GM21515 (cell line): Measurements from ENCODE around the gene PLPPR3.
A peak's percentile ranks its signal among the peaks of the same experiment; 100 is the strongest.

ENCODE experiments used
- ATAC-seq: cut with Tn5 transposase; IDR thresholded peaks from one replicate; pipeline ENCODE4 v1.9.1; 2021; ENCODE audit not compliant: unreplicated experiment

The PLPPR3 gene

DNA sequence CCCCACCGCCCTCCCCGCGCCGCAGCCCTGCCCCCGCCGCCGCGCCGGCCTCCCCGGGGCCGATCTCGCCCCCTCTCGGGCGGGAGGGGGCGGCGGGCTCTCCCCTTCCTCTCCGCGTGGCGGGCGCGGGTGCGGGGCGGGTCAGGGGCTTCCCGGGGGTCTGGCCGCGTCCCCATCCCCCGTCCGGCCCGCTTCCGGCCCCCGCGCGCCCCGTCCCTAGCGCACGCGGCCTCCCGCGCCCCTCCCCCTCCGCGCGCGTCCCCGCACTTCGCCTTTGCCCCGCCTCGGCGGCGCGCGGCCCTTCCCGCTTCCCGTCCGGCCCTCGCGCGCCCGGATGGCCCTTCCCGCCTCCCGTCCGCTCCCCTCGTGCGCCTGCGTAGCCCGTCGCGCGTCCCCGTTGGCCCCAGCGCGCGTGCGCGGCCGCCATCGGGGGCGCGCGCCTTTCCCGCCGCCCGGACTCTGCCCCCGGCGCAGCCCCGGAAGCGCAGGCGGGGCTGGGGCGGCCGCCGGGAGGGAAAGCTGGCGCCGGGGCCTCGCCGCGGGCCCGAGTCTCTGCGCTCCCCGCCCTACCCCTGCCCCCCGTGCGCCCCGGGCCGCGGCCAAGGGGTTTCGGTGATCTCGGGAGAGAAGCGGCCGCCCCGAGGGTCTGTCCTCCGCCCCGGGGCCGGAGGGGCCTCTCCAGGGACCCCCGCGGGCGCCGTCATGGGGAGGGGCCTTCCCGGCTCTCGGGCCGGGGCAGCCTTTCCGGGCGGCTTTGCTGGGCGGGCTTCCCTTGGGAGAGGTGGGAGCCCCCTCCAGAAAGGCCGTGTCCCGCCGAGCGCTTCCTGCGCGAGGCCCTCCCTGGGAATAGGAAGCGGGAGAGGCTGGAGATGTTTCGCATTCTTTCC lies 24.0 kb downstream of the PLPPR3 start:
- peak; percentile 40 for ATAC-seq

- ATAC-seq: peak; percentile 73
Observed at GRCh38 chr19:796692-797527, 24.8 kb downstream of the PLPPR3 start, which contains the start of gene PTBP1. Gene PTBP1, plus strand, starts transcription at chr19:797452. Its CDS starts 46 bp downstream, at chr19:797498.

DNA sequence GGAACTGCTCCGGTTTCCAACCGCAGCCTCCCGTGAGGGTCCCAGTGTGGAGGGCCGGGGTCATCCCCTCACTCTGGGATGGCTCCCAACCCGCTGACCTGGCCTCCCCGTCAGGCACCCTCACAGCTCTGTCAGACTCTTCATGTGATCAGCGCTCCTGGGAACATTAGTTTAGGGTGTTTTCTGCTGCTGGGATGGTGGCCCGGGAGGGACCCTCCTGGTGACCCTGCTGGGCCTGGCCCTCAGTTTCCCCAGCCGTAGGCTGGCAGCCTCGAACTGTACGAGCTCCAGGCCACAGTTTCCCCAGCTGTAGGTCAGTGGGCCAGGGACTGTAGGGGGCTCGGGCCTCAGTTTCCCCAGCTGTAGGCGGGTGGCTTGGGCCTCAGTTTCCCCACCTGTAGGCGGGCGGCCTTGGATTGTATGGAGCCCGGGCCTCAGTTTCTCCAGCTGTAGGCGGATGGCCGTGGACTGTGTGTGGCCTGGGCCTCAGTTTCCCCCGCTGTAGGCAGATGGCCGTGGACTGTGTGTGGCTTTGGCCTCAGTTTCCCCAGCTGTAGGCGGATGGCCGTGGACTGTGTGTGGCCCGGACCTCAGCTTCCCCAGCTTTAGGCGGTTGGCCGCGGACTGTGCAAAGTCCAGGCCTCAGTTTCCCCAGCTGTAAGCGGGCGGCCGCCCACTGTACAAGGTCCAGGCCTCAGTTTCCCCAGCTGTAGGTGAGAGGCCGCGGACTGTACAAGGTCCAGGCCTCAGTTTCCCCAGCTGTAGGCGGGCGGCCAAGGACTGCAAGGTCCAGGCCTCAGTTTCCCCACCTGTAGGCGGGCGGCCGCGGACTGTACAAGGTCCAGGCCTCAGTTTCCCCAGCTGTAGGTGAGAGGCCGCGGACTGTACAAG lies 25.8 kb downstream of the PLPPR3 start:
- no peak for ATAC-seq

DNA sequence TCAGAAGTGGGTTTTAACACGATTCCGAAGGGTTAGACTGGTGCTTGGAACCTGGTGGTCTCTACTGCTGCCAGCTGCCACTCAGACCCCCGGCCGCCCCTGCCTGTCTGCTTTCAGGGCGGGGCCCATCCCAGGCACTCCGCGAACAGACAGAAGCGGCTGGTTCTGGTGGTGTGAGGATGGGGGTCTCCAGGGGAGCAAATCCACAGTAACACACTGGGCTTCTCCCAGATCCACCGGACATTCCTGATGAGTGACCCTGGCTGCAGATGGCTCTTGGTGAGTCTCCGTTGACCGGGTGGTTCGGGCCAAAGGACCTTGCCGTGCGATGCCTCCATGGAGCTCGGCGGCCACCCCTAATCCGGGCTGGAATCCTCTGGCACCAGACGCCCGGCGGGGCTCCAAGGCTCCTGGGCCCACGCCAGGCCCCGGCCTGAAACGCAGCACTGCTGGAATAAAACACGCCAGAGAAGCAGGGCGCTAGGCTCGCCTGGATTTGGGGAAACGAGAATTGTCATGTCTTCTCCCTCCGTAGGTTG lies 26.6 kb downstream of the PLPPR3 start:
- ATAC-seq: no peak

DNA sequence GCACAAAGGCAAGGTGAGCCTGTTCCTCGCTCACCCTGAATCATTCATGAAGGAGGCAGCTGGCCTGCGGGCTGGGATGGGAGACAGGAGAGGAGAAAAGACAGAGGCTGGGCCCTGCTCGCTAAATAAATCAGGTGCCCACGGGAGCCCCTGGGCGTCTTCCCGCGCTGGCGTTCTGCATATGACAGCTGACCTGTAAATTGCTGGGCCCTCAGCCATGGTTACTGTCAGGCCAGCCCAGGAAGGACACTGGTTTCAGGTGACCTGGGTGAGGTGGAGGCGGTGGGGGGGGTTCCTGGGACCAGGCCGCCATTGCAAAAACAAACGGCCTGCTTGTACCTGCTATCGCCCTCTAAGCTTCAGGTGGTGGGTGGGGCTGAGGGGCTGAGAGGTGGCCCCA lies 27.9 kb downstream of the PLPPR3 start:
- no peak for ATAC-seq

- ATAC-seq: no peak
Observed at GRCh38 chr19:792306-792885, 29.4 kb downstream of the PLPPR3 start.

- ATAC-seq: no peak
Observed at GRCh38 chr19:791567-792305, 30.0 kb downstream of the PLPPR3 start.

- ATAC-seq: no peak
Observed at GRCh38 chr19:791007-791566, 30.7 kb downstream of the PLPPR3 start.

- ATAC-seq: no peak
Observed at GRCh38 chr19:789701-790060, 32.1 kb downstream of the PLPPR3 start.

DNA sequence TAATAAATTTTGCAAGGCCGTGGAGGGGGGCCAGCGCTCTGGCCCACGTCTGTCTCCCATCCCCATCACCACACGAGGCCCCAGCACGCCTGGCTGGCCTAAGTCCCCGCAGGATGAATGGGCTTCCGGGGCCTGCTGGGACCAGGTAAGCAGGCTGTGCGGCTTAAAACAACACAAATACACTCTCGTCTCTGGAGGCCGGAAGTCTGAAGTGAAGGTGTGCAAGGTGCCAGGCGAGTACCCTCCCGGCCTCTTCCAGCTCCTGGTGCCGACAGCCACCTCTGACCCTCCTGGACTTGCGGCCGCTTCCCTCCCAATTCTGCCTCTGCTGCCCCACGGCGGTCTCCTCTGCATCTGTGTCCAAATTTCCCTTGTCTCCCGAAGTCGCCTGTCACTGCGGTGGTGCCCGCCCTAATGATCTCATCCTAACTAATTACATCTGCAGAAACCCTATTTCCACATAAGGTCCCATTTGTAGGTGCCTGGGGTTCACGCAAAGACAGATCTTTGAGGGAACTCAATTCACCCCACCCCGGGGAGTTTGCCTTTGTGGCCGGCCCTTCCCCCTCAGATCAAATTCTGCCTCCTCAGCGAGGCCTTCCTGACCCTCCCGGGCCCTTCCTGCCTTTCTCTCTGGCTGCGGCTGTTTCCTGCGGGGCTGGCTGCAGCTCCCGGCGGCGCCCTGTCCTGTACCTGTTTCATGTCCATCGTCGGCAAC lies 32.6 kb downstream of the PLPPR3 start:
- no peak for ATAC-seq

DNA sequence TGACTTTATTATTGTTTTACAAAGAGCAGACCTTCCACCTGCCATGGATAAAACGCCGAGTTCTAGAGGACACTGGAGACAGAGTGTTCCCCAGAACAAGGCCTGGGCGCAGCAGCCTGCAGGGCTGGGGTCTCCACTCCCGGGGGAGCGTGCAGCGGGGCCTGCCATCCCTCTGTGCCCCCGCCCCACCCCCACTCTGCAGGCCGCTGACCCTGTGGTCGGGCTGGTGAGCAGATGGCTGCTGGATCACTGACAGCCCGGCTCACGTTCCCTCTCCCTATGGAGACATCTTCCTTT lies 33.1 kb downstream of the PLPPR3 start:
- no peak for ATAC-seq

DNA sequence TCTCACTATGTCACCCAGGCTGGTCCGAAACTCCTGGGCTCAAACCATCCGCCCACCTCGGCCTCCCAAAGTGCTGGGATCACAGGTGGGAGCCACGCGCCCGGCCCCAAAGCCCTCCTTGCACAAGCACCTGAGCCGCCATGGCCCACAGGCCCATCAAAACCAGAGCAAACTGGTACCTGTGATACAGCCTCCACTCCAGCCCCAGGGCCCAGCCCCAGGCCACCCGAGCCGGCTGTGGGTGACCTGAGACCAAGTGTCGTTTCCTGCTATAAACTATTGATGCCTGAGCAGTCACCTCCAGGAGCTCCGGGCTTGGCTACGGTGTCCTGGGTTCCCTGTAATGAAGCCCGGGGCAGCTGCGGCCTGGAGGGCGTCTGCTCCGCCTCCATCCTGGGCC lies 34.2 kb downstream of the PLPPR3 start:
- ATAC-seq: no peak

DNA sequence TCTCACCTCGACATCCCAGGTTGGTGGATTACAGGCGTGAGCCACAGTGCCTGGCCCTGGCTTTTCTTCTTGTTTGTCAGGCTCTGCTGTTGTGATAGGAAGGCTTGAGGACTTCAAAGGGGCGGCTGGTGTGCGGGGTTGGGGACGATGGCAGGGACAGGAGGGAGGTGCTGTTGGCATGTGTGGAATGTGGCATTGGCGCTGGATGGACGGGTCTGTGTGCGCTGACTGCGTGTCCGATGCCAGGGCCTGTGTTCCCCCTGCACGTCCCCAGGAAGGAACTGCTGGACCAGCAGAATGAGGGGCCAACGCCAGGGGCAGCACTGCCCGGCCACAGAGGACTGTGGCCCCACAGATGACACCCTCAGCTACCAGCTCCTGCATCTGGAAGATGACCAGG lies 37.2 kb downstream of the PLPPR3 start:
- no peak for ATAC-seq

DNA sequence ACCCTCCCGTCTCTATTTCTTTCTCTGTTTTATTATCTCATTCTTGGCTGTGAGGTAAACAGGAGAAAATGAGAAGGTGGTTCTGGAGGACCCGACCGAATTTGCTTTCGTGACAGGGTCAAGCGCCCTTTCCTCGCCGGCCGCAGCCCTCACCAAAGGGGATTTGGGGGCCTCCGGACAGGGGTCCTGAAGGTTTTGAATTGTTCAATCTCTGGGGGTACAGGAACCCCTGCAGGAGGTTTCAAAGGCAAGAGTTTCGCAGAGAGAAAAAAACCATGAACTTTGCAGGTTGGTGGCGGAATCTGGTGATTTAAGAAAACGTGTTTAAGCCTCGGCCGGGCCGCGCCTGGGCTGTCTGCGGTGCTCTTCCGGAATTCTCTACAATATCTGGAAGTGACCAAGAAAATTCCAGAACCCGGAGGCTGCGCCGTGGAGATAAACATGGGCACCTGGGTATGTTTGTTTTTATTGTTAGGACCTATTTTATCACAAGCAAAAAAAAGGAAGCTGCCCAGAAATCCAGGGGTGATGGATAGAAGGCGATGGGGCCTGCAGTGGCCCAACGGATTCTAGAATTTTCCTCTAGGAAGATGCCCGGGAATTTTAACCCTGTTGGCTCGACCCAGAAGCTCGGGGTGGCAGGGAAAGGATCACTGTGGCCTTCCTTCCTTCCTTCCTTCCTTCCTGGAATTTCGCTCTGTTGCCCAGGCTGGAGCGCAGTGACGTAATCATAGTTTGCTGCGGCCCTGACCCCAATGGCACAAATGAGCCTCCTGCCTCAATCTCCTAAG lies 38.7 kb downstream of the PLPPR3 start:
- no peak for ATAC-seq

DNA sequence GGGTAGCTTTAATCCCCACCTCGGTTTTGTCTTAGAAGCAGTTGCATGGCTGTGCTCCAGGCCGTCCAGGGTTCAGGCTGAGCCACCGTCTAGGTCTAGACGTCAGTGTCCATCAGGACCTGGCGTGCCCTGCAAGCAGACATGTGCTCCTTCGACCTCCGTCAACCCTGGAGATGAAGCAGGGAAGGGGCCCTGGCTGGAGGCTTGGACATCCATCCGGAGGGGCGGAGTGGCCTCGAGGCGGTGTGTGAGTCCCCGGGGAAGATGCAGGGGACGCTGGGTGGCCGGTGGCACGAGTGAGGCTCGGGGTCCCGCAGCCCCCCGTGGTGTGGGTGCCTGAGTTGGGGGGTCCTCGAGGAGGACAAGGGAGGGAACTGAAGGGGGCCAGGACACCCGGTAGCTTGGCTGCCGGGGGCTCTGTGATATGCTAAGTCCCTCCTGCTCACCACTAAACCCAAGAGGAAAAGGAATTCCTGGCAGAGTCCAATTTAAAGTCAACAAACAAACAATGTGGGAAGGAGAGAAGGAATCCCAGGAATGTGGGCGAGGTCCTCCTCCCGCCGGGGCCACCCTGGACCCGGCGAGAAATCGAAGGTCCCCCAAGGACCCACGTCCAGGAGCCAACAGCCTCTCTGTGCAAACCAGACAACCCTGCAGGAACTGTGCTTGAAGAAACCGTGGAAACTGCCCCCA lies 39.4 kb downstream of the PLPPR3 start:
- no peak for ATAC-seq

DNA sequence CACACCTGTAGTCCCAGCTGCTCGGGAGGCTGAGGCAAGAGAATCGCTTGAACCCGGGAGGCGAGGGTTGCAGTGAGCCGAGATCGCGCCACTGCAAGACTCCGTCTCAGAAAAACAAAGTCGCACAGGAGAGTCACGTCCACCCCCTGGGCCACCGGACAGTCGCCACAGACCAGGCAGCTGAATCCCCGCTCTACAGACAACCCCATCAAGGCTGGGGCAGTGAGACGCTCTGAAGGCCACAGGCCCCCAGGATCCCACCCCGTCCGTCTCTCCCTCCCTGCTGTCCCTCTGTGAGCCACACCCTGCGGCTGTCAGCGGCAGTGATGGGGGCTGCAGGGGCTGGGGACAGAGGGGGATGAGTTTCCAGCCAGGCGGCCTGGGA lies 40.0 kb downstream of the PLPPR3 start:
- no peak for ATAC-seq

GRCh38 chr19:780935-781334 lies 40.8 kb downstream of the PLPPR3 start:
- no peak for ATAC-seq
